Pancreas (tissue), 10 donors: ENCODE results near the gene MYL4. TPM values are rescaled to one million over a fixed set of nuclear protein-coding genes. Genes with fewer than 3 reads are reported as not detected.
A peak's percentile ranks its signal among the peaks of the same experiment; 100 is the strongest.

Source experiments
- ATAC-seq, 4 donors: fragments of 200-7000 bp; cut with Tn5 transposase; one replicate each; pipeline versions ENCODE4 v1.8.0 to v1.9.1; 2020; ENCODE audit warnings: mild to moderate bottlenecking in 4 of 4, moderate library complexity in 4 of 4
- DNase-seq, 6 donors: peaks; one replicate each; pipeline ENCODE4 v3.0.0-alpha.2; 2020
- FAIRE-seq: peaks from 2 replicates; lab custom pipeline; 2012; peaks lifted over from hg19 to GRCh38; lab: Jason Lieb, UNC
- H3K27ac ChIP-seq, 4 donors: fragments of 200-600 bp; sonication (generic); 1 replicate in 3 of 4; 2 replicates in 1 of 4; pipeline versions ENCODE4 v1.5.0 to v1.8.0; 2020
- H3K27me3 ChIP-seq, 4 donors: fragments of 200-600 bp; one replicate each; pipeline ENCODE4 v1.8.0; 2021
- H3K36me3 ChIP-seq, 3 donors: fragments of 200-600 bp; sonication (generic) in 1 of 3; one replicate each; pipeline versions ENCODE4 v1.5.0 to v1.8.0; 2020 to 2021
- H3K4me1 ChIP-seq, 3 donors: fragments of 200-600 bp; one replicate each; pipeline ENCODE4 v1.8.0; 2021
- H3K4me3 ChIP-seq, 4 donors: fragments of 200-600 bp; sonication (generic) in 2 of 4; one replicate each; pipeline versions ENCODE4 v1.5.0 to v1.8.0; 2020 to 2021
- H3K9me3 ChIP-seq, 4 donors: fragments of 200-600 bp; one replicate each; pipeline ENCODE4 v1.8.0; 2021
- WGBS, 2 donors: extraction: QIAGEN DNeasy Blood & Tissue Kit; methylation state at CpG; one replicate each; pipeline ENCODE4 v1.1.7; 2013; 5-methylcytosine and 5-hydroxymethylcytosine counted together
- intact Hi-C, 3 donors: fragments of 100-400 bp; cut with DNase I; formaldehyde crosslinking; loops; one replicate each; pipeline versions ENCODE4 v1.11.1 to v1.14.2; 2022
- polyA plus RNA-seq, 2 donors: library from polyadenylated mRNA; stranded (reverse); fragments of 200-250 nt; gene quantifications; one replicate each; pipeline ENCODE4 v1.2.3, GENCODE V29; 2013
- total RNA-seq, 6 donors: library from RNA; stranded (reverse); fragmentation: NEBNext Ultra II Directional in 4 of 6; extraction: Animal tissue kit (Norgen Biotek cat#: 25700) in 4 of 6; gene quantifications; one replicate each; pipeline versions ENCODE4 v1.2.1 to v1.2.4, GENCODE V29; 2021 to 2023
- TF ChIP-seq, protein P1 (sequence below), 4 donors: fragments of 200-600 bp; sonication (generic) in 3 of 4; IDR thresholded peaks; one replicate each; pipeline versions ENCODE4 v1.5.0 to v1.8.0; 2021; ENCODE audit warnings: antibody characterized with exemption in 4 of 4
- donor health status: healthy with polysubstance abuse.
- donor health status: DM: no; HTN: no; CAD: no; lungs with moderate emphysema.
- donor health status: DM: no; HTN: no; CAD: no.
- donor health status: control.
- donor health status: control.
- donor health status: Bipolar disorder and iron deficiency.
- donor health status: DM: yes; HTN: yes; CAD: no.
- donor health status: DM: no; HTN: no; CAD: no.
- donor health status: DM: no; HTN: no; CAD: no.
- donor health status: DM: yes; HTN: yes; CAD: no.

MYL4 gene
- total and polyA plus RNA-seq, 8 donors = 0.23 to 0.53 (median 0.28) TPM; not detected in 4

GRCh38 chr17:47227862-47228261 is 18.7 kb downstream of the MYL4 start:
- peaks cover 0 to 22% (median 8%) of the 10 kb centered on the region in 3 donors for H3K4me1 ChIP-seq
- ATAC-seq = no peak

GRCh38 chr17:47229535-47230443 is 20.6 kb downstream of the MYL4 start:
- peak overlapping the region in 1 of 4 donors; percentile 33 for H3K4me3 ChIP-seq
- TF ChIP-seq, protein P1, sequence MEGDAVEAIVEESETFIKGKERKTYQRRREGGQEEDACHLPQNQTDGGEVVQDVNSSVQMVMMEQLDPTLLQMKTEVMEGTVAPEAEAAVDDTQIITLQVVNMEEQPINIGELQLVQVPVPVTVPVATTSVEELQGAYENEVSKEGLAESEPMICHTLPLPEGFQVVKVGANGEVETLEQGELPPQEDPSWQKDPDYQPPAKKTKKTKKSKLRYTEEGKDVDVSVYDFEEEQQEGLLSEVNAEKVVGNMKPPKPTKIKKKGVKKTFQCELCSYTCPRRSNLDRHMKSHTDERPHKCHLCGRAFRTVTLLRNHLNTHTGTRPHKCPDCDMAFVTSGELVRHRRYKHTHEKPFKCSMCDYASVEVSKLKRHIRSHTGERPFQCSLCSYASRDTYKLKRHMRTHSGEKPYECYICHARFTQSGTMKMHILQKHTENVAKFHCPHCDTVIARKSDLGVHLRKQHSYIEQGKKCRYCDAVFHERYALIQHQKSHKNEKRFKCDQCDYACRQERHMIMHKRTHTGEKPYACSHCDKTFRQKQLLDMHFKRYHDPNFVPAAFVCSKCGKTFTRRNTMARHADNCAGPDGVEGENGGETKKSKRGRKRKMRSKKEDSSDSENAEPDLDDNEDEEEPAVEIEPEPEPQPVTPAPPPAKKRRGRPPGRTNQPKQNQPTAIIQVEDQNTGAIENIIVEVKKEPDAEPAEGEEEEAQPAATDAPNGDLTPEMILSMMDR (IDR thresholded peaks at IDR 0.05) = peak; percentile 78 to 97 (median 91)
- H3K27ac ChIP-seq = no peak overlapping the region
- ATAC-seq (peak; percentile 89 to 97 (median 94)), DNase-seq (peak; percentile 68 to 84 (median 74)), FAIRE-seq (no peak)
- no peaks in the 10 kb centered on the region for H3K9me3 ChIP-seq
- intact Hi-C loops = loop anchor here (2.0 to 10.0 kb wide), 3 partner anchors 65 to 87 kb away; no protein-coding TSS in a partner anchor
- H3K27me3 ChIP-seq = no peaks in the 10 kb centered on the region
- peaks cover 0 to 19% (median 8%) of the 10 kb centered on the region in 3 donors for H3K4me1 ChIP-seq
- H3K36me3 ChIP-seq = no peaks in the 10 kb centered on the region
- 7 to 10% methylated on average over 22 of the region's 22 CpGs for WGBS, 2 donors

More at GRCh38 chr17:47227862-47228261, 18.7 kb downstream of the MYL4 start:
- intact Hi-C loops = loop anchor here in 1 of 3 donors (5.0 kb wide), 1 partner anchor 84 kb away; no protein-coding TSS in a partner anchor
- 45 to 63% methylated on average over 2 of the region's 2 CpGs for WGBS, 2 donors
- Histone ChIP-seq H3K27ac (no peak overlapping the region), H3K4me3 (no peak overlapping the region), H3K36me3 (no peaks in the 10 kb centered on the region), H3K9me3 (no peaks in the 10 kb centered on the region), H3K27me3 (no peaks in the 10 kb centered on the region)
- FAIRE-seq (no peak), DNase-seq (no peak)
- TF ChIP-seq, protein P1 (IDR thresholded peaks at IDR 0.05) = no peak

DNA sequence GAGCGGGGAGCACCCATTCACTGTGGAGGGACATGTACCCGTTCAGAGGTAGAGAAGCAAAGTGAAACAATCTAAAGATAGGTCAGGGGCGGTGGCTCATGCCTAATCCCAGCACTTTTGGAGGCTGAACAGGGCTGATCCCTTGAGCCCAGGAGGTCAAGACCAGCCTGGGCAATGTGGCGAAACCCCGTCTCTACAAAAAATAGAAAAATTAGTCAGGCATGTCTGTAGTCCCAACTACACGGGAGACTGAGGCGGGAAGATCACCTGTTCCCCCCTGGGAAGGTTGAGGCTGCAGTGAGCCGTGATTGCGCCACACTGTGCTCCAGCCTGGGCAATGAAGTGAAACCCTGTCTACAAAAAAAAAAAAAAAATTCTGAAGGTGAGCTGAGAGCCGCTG is 21.7 kb downstream of the MYL4 start:
- TF ChIP-seq, protein P1 (IDR thresholded peaks at IDR 0.05) = no peak
- Histone ChIP-seq H3K4me1 (peaks cover 0 to 8% (median 3%) of the 10 kb centered on the region in 3 donors), H3K27ac (no peak overlapping the region), H3K4me3 (no peak overlapping the region), H3K27me3 (no peaks in the 10 kb centered on the region), H3K9me3 (no peaks in the 10 kb centered on the region), H3K36me3 (no peaks in the 10 kb centered on the region)
- intact Hi-C loops = loop anchor here in 2 of 3 donors (2.0 to 10.0 kb wide), 2 partner anchors 64 to 86 kb away; no protein-coding TSS in a partner anchor
- FAIRE-seq (no peak), DNase-seq (no peak), ATAC-seq (no peak)
- WGBS, 2 donors = 65 to 76% methylated on average over 10 of the region's 10 CpGs

GRCh38 chr17:47231334-47231733 is 22.2 kb downstream of the MYL4 start:
- Histone ChIP-seq H3K4me1 (peaks cover 0 to 5% (median 2%) of the 10 kb centered on the region in 3 donors), H3K9me3 (no peaks in the 10 kb centered on the region), H3K4me3 (no peak overlapping the region), H3K36me3 (no peaks in the 10 kb centered on the region), H3K27ac (no peak overlapping the region), H3K27me3 (no peaks in the 10 kb centered on the region)
- intact Hi-C loops = loop anchor here in 2 of 3 donors (2.0 to 10.0 kb wide), 2 partner anchors 63 to 85 kb away; no protein-coding TSS in a partner anchor
- FAIRE-seq (no peak), DNase-seq (no peak), ATAC-seq (no peak)
- TF ChIP-seq, protein P1 (IDR thresholded peaks at IDR 0.05) = no peak
- 48 to 78% methylated on average over 3 of the region's 3 CpGs for WGBS, 2 donors
